BLaER1 (cell line): ENCODE results near the gene LRRC74A.

Source experiments
- H3K27ac ChIP-seq: shearing (Covaris generic); formaldehyde crosslinking; 2 replicates; pipeline ENCODE4 v1.8.1; 2022
- H3K27me3 ChIP-seq: shearing (Covaris generic); formaldehyde crosslinking; 2 replicates; pipeline ENCODE4 v1.8.1; 2022
- H3K36me3 ChIP-seq: shearing (Covaris generic); formaldehyde crosslinking; 2 replicates; pipeline ENCODE4 v1.8.1; 2022
- H3K4me1 ChIP-seq: shearing (Covaris generic); formaldehyde crosslinking; 2 replicates; pipeline ENCODE4 v1.8.1; 2022
- H3K4me2 ChIP-seq: shearing (Covaris generic); formaldehyde crosslinking; 2 replicates; pipeline ENCODE4 v1.8.1; 2022
- H3K4me3 ChIP-seq: shearing (Covaris generic); formaldehyde crosslinking; 2 replicates; pipeline ENCODE4 v1.8.1; 2022
- H3K9ac ChIP-seq: shearing (Covaris generic); formaldehyde crosslinking; 2 replicates; pipeline ENCODE4 v1.8.1; 2022
- H3K9me3 ChIP-seq: shearing (Covaris generic); formaldehyde crosslinking; 2 replicates; pipeline ENCODE4 v1.8.1; 2022
- H4K20me1 ChIP-seq: shearing (Covaris generic); formaldehyde crosslinking; 2 replicates; pipeline ENCODE4 v1.8.1; 2022
- Cebpa-rat ChIP-seq: shearing (Covaris generic); IDR thresholded peaks from 2 replicates; pipeline ENCODE4 v1.8.1; 2022

Gene LRRC74A

DNA sequence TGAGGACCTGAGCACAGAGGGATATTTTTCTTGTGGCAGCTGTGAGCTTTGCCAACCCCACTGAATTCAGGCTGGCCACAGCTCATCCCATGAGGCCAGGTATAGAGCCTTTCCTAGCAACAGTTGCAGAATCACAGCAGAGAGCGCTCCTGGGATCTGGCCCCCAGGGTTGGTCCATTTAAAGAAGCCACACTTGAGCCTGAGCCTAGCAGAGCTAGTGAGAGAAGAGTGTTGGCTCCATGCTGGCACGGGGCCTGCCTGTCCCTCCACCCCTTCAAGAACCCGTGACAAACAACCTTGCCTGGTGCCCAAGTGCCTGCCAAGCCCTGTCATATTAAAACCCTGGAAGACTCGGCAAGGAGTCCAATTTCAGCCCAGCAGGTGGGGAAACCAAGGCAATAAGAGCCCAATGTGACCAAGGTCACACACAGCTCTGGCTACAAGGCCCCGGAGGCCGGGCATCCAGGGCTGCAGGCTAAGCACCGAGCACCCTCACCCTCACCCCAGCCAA is 91.6 kb downstream of the LRRC74A start:
- Histone ChIP-seq H3K4me3 (no peak overlapping the region), H3K4me2 (peak overlapping the region; percentile 98), H3K27ac (peak overlapping the region; percentile 74), H3K36me3 (no peaks in the 10 kb centered on the region), H3K4me1 (peaks cover 99% of the 10 kb centered on the region), H4K20me1 (no peaks in the 10 kb centered on the region), H3K27me3 (no peaks in the 10 kb centered on the region), H3K9me3 (no peaks in the 10 kb centered on the region), H3K9ac (0 out of 2 replicates have a peak overlapping the region, but pooled peaks have one; percentile 48)
- TF ChIP-seq Cebpa-rat, result no peak

- no peak overlapping the region for H3K4me3 ChIP-seq
- TF ChIP-seq Cebpa-rat, result no peak
- H3K27ac ChIP-seq, result peak overlapping the region; percentile 74
- H3K36me3 ChIP-seq, result no peaks in the 10 kb centered on the region
- peak overlapping the region; percentile 98 for H3K4me2 ChIP-seq
- peaks cover 99% of the 10 kb centered on the region for H3K4me1 ChIP-seq
- no peaks in the 10 kb centered on the region for H3K27me3 ChIP-seq
- H3K9me3 ChIP-seq, result no peaks in the 10 kb centered on the region
- H4K20me1 ChIP-seq, result no peaks in the 10 kb centered on the region
- 0 out of 2 replicates have a peak overlapping the region, but pooled peaks have one; percentile 0 for H3K9ac ChIP-seq
Observed at GRCh38 chr14:76918256-76918781, 92.1 kb downstream of the LRRC74A start.

DNA sequence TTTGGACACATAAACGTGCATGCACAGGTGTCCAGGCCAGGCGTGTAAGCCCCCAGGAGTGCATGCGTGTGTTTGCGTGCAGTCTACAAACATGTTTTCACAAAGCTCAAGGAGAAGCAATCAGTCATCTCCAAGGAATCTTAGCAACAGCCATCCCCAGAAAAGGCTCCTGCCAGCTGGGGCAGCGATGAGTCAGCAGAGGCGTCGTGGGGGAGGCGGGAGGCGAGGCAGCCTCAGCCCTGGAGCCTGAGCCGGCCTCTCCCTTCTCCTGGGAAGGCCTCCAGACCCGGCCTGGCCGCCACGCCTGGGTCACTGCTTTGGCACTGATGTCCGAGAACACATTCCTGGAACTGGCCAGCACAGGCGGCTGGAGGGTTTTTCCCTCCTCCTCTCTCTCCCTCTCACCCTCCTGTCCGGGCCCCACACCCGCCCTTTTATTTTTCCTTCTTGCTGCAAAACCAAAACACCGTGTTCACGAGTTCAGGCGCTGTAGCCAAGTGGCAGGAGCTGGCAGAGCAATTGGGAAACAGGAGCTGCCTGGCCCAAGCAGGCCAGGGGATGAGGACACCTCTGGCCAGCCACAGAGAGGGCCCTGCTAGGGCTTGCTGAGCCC is 92.7 kb downstream of the LRRC74A start:
- peak overlapping the region; percentile 64; the same call in 1 of the 2 replicates for H3K9ac ChIP-seq
- no peaks in the 10 kb centered on the region for H3K9me3 ChIP-seq
- 0 out of 2 replicates have a peak overlapping the region, but pooled peaks have one; percentile 55 for H3K4me3 ChIP-seq
- H3K4me2 ChIP-seq, result peak overlapping the region; percentile 98
- no peaks in the 10 kb centered on the region for H3K36me3 ChIP-seq
- peak overlapping the region; percentile 74 for H3K27ac ChIP-seq
- no peaks in the 10 kb centered on the region for H3K27me3 ChIP-seq
- no peak for TF ChIP-seq Cebpa-rat
- no peaks in the 10 kb centered on the region for H4K20me1 ChIP-seq
- H3K4me1 ChIP-seq, result peaks cover 99% of the 10 kb centered on the region
